Measurements from ENCODE around the gene CENPQ.

- TF ChIP-seq POLR2A (IDR thresholded peaks at IDR 0.05) (no peak), CTCF (IDR thresholded peaks at IDR 0.05) (no peak)
These were observed 47.8 kb upstream of the CENPQ start for GRCh38 chr6:49415358-49415757.

Measured in lower leg skin (tissue), 3 donors.